ENCODE data around the gene TIA1.
"Not testable (repeated sequence)": the region's sequence is repeated elsewhere in the genome, so short reads cannot be mapped to it uniquely, and the experiment has no call there.

The TIA1 gene

DNA sequence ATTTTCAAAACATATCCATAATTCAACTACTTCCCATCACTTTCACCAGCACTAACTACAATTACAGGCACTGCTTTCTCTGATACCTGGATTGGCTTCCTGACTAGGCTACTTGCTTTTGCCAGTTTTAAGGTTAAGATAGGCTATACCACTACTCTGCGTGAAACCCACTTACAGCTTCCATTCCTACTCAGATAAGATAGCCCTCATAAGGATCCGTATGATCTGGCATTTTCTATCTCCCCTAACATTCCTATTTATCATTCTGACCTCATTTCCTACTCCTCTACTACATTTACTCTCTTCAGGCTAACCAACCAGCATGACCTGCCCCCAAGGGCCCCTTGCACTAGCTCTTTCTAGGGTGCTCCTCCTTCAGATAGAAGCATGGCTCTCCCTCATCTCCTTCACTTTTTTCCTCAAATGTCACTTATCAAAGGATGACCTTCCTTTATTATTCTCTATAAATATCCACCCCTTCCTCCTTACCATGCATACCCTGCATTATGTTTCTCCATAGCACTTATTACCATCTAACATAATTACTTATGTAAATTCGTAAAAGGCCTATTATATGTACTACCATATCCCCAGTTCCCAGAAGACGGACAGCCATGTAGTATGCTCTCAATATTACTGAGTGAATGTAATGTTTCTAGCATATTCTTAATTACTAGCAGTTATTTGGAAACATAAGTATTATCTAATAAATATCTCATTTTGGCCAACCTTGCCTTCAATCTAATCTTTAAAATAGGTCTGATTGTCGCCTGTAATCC is 4.4 kb downstream of the TIA1 start:
- peaks cover 62% of the 10 kb centered on the region for H3K4me1 Mint-ChIP-seq
- peak overlapping the region; percentile 3 to 4 for H3K4me3 Mint-ChIP-seq
- peak overlapping the region in 1 of 2 donors; percentile 1 for H3K27ac Mint-ChIP-seq
- H3K27me3 Mint-ChIP-seq: no peaks in the 10 kb centered on the region
- DNase-seq: no peak
- no peak for ATAC-seq
- H3K9me3 Mint-ChIP-seq: no peaks in the 10 kb centered on the region

DNA sequence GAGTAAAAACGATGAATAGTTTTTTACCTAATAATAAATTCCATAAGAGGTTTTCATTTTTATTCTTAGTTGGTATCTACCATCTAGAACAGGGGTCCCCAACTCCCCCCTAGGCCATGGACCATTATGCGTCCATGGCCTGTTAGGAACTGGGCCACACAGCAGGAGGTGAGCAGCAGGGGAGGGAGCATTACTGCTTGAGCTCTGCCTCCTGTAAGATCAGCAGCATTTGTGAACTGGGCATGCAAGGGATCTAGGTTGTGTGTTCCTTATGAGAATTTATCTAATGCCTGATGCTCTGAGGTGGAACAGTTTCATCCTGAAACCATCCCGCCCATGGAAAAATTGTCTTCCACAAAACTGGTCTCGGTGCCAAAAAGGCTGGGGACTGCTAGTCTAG is 5.9 kb downstream of the TIA1 start:
- Mint-ChIP-seq H3K27me3 (no peaks in the 10 kb centered on the region), H3K4me3 (no peak overlapping the region), H3K9me3 (no peaks in the 10 kb centered on the region), H3K4me1 (peaks cover 57% of the 10 kb centered on the region), H3K27ac (no peak overlapping the region)
- DNase-seq (no peak), ATAC-seq (no peak)

DNA sequence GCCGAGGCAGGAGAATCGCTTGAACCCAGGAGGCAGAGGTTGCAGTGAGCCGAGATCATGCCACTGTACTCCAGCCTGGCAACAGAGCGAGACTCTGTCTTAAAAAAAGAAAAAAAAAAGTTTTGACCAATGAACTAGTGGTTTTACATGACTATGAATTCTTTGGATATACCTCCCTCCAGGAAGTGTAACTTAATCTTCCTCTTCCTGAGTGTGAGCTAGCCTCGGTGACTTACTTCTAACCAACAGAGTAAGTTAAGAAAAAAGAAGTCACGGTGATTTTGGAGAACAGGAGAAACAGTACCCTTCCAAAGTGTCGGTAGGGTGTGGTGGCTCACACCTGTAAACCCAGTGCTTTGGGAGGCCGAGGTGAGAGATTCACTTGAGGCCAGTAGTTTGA is 7.1 kb downstream of the TIA1 start:
- ATAC-seq (no peak), DNase-seq (no peak)
- Mint-ChIP-seq H3K27me3 (no peaks in the 10 kb centered on the region), H3K4me3 (no peak overlapping the region), H3K9me3 (no peaks in the 10 kb centered on the region), H3K27ac (no peak overlapping the region), H3K4me1 (peaks cover 53% of the 10 kb centered on the region)

DNA sequence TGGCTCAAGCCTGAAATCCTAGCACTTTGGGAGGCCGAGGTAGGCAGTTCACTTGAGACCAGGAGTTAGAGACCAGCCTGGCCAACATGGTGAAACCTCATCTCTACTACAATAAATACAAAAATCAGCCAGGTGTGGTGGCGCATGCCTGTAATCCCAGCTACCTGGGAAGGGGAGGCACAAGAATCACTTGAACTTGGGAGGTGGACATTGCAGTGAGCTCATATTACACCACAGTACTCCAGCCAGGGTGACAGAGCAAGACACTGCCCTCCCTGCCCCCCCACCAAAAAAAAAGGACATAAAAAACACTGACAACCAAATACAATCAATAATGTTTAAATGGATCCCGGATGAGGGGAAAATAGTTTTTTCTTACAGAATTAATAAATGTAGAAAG is 7.8 kb downstream of the TIA1 start:
- DNase-seq: no peak
- no peak for ATAC-seq
- Mint-ChIP-seq H3K4me1 (peaks cover 46% of the 10 kb centered on the region), H3K27ac (no peak overlapping the region), H3K9me3 (no peaks in the 10 kb centered on the region), H3K4me3 (no peak overlapping the region), H3K27me3 (no peaks in the 10 kb centered on the region)

DNA sequence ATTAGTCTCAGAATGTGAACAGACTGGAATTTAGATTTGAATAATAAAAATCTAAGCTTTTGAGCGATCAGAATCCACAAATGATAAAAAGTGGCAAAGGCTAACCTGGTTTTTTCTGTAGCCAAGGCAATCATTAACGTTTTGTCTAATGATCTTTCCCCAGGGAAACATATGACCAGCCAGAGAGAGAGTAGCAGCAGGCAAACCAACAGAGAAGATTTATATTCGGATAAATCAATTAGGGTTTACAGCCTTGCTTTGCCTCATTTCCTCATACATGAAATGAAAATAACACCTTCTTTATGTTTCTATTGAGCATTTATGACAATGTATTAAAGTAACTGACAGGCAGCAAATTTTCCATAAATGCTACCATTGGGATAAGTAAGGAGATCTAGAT is 14.5 kb downstream of the TIA1 start:
- H3K4me3 Mint-ChIP-seq: no peak overlapping the region
- ATAC-seq: no peak
- no peaks in the 10 kb centered on the region for H3K4me1 Mint-ChIP-seq
- no peak for DNase-seq
- no peaks in the 10 kb centered on the region for H3K9me3 Mint-ChIP-seq
- H3K27me3 Mint-ChIP-seq: no peaks in the 10 kb centered on the region
- peak overlapping the region in 1 of 2 donors; percentile 7 for H3K27ac Mint-ChIP-seq

DNA sequence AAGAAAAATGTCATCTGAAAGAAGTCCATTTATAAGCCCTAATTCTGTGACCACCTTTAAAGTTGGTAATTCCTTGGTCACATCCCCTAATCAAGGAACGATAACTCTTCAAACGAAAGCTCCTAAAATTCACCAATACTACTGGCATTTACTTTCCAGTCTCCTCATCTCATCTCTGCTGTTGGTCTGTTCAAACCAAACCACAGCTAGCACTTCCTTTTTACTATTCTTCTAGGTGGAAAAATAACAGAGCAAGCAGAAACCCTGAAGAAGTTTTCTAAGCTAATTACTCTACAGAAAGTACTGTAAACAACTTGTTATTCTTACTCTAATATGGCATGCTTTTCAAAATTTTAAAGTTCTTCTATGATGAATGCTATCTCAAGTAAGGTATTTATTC is 21.6 kb downstream of the TIA1 start:
- Mint-ChIP-seq H3K9me3 (no peaks in the 10 kb centered on the region), H3K4me1 (peaks cover 5% of the 10 kb centered on the region), H3K4me3 (no peak overlapping the region), H3K27me3 (no peaks in the 10 kb centered on the region), H3K27ac (no peak overlapping the region)
- ATAC-seq: no peak
- DNase-seq: no peak

DNA sequence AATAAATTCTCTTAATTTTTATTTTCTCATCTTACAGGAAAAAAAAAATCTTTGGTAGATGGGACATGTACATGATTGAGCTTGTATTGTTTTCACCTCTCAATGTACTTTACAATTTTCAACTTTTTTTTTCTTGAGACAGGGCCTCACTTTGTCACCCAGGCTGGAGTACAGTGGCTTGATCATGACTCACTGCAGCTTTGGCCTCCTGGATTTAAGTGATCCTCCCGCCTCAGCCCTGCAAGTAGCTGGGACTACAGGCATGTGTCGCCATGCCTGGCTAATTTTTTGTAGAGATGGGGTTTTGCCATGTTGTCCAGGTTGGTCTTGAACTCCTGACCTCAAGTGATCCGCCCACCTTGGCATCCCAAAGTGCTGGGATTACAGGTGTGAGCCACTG is 25.1 kb downstream of the TIA1 start:
- H3K4me3 Mint-ChIP-seq, H3K27me3 Mint-ChIP-seq, H3K9me3 Mint-ChIP-seq, DNase-seq, H3K27ac Mint-ChIP-seq, ATAC-seq: not testable (repeated sequence)
- H3K4me1 Mint-ChIP-seq: peaks cover 16% of the 10 kb centered on the region

DNA sequence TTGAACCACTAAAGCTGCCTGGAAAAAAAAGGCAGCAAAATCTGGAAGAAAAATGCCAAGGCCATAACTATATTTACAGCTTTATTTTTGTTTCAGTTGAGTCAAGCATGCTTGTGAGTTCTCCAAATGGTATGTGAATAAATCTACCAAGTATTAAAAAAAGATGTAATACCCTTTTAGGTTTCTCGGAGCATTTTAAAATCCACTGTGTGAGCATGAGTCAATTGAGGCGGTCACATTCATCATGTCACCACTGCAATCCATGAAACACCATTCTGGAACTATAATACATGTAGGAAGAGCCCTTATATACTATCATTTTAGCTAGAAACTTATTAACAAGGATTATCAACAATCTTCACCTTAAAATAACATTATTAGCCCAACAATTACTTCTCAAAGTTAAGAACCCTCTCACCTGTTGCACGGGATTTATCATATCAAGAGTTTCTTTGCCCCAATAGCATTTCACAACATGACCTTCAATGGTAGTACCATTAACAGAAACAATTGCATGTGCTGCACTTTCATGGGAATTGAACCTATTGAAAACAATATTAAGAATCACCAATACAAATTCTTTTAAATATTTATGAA is 33.4 kb downstream of the TIA1 start:
- Mint-ChIP-seq H3K27me3 (no peaks in the 10 kb centered on the region), H3K9me3 (no peaks in the 10 kb centered on the region), H3K27ac (no peak overlapping the region), H3K4me1 (peaks cover 25% of the 10 kb centered on the region), H3K4me3 (no peak overlapping the region)
- ATAC-seq: no peak
- no peak for DNase-seq

DNA sequence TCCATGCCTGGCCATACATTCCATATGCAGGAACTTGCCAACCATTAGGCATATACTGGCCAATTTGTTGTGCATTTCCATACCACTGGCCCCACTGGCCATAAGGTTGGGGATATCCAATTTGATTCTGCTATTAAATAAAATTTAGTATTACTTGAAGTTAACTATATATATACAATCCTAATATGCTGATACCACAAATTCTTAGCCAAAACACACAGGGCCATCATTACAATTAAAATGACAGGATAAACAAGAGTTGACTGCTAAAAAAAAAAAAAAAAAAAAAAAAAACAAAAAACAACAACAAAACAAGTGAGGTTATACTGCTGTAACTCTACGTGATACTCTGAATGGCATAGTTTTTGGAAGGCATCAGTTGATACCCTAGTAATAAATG is 34.1 kb downstream of the TIA1 start:
- no peak for DNase-seq
- Mint-ChIP-seq H3K27ac (no peak overlapping the region), H3K27me3 (no peaks in the 10 kb centered on the region), H3K4me3 (no peak overlapping the region), H3K9me3 (no peaks in the 10 kb centered on the region), H3K4me1 (peaks cover 27% of the 10 kb centered on the region)
- ATAC-seq: no peak

DNA sequence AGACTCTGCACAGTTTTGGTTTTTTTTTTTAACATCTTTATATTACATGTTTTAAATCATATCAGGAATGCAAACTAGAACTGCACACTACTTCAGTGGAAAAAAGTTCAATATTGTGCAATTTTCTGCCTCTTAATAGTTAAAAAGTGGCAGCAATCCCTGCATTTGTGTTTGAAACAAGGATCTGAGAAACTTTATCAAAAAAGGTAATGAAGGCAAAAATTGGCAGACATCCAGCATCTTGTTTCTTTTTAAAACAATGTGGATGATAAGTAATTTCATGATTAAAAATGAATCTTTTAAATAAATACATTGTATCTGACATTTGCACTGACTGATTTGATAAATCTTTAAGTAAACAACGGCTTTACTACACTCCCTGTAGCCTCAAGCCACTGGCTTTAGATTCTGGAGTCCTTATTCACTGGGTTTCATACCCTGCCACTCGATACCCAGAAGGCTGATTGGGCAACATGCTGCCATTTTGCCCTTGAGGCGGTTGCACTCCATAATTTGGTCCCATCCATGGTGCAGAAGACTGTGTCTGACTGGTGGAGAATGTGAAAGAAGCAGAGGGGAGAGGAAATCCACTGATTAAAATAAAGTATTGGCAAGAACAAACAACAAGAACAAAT is 36.0 kb downstream of the TIA1 start:
- Mint-ChIP-seq H3K4me1 (peaks cover 10% of the 10 kb centered on the region), H3K9me3 (no peaks in the 10 kb centered on the region), H3K27ac (no peak overlapping the region), H3K4me3 (no peak overlapping the region), H3K27me3 (no peaks in the 10 kb centered on the region)
- DNase-seq: no peak
- no peak for ATAC-seq

DNA sequence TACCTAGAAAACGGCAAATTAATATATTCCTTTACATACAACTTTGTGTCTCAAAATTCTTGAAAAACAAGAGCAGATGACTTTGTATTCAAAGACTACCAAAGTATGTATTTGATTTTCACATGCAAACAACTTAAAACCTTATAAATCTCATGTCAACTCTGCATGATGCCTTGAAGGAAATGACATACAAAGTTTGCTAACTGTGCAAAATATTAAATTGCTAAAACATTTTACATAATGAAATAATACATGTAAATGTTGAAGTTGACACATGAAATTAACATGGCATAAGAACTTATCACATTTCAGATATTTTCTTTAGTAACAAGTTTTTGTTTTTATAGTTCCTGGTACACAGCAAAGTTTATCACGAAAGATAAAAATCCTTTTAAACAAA is 36.8 kb downstream of the TIA1 start:
- DNase-seq (no peak), ATAC-seq (no peak)
- H3K9me3 Mint-ChIP-seq: no peaks in the 10 kb centered on the region
- H3K4me3 Mint-ChIP-seq: no peak overlapping the region
- no peaks in the 10 kb centered on the region for H3K27me3 Mint-ChIP-seq
- no peak overlapping the region for H3K27ac Mint-ChIP-seq
- peaks cover 10% of the 10 kb centered on the region for H3K4me1 Mint-ChIP-seq

DNA sequence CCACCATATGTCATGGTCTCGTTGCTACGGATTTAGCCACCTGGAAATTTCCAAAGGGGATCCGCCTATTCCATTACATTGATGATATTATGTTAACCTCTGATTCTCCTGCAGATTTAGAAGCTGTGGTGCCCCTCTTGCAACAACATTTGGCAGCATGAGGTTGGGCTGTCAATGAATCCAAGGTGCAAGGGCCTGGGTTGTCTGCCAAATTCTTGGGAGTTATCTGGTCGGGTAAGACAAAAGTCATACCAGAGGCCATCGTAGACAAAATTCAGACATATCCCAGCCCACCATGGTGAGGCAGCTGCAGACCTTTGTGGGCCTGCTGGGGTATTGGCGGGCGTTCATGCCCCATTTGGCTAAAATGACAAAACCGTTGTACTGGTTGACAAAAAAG is 44.0 kb downstream of the TIA1 start:
- Mint-ChIP-seq H3K9me3 (no peaks in the 10 kb centered on the region), H3K4me1 (no peaks in the 10 kb centered on the region), H3K27me3 (no peaks in the 10 kb centered on the region), H3K27ac (no peak overlapping the region), H3K4me3 (no peak overlapping the region)
- no peak for ATAC-seq
- no peak for DNase-seq

DNA sequence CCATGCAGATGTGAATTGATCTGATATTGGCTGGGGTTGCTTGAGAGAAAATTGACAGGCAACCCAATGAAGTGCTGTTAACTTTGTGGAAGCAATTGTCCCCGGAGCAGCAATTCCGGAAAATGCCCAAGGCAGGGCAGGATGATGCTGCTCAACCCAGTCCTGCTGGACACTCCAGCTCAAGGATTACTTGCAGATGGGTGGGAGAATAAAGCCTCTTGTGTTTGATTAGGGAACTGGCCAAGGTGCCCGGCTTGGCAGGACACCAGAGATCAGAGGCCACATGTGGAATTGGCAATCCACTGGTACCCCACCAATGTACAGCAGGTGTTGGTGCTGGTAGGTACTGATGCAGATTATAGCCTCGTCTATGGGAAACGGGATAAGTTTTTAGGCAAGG is 45.3 kb downstream of the TIA1 start:
- ATAC-seq: no peak
- Mint-ChIP-seq H3K9me3 (no peaks in the 10 kb centered on the region), H3K4me1 (no peaks in the 10 kb centered on the region), H3K27me3 (no peaks in the 10 kb centered on the region), H3K4me3 (no peak overlapping the region), H3K27ac (no peak overlapping the region)
- DNase-seq: no peak

DNA sequence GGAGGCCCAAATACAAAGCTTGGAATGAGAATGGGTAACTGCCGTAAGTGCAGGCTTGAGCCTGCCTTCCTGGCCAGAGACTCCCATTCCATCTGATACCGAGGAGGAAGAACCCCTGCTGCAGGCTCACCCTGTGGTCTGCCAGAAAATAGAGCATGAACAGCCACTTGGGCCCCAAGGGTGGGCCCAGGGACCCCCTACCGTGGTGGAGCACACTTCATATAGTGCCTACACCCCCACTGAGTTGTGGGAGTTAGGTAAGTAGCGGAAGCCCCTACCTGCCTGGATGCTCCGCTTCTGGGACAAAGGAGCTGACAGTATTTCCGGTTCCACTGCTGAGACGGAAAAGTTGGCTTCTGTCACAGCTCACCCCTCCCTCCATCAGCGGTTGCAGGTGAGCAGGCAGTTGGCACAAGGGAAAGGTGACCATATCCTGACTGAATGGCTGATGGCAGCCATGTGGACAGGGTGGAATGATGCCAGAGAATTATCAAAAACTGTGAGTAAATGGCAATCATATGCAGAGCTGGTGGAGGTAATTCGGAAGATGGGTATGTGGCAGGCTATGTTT is 46.1 kb downstream of the TIA1 start:
- H3K27ac Mint-ChIP-seq: peak overlapping the region in 1 of 2 donors; percentile 87
- DNase-seq (no peak), ATAC-seq (no peak)

DNA sequence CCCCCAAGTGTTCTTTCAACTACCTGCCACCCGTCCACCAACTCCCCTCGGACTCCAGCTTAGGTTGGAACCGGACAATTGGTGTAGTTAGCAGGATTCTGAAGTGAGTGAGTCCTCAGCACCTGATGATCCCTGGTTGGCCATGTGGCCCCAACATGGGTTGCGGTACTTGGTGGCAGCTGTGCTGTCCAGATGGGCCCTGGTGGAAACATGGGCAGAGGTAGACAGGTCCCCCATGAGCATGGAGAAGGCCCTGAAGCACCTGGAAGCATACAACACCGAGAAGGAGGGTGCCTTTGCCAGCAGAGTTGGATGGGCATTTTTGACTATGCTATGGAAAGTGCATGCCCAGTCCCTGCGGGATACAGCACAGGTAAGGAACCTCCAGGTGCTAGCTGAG is 46.6 kb downstream of the TIA1 start:
- Mint-ChIP-seq H3K27me3 (no peaks in the 10 kb centered on the region), H3K27ac (no peak overlapping the region), H3K4me3 (no peak overlapping the region), H3K9me3 (no peaks in the 10 kb centered on the region), H3K4me1 (no peaks in the 10 kb centered on the region)
- DNase-seq (no peak), ATAC-seq (no peak)

More for the DNA sequence above, 46.1 kb downstream of the TIA1 start:
- Mint-ChIP-seq H3K4me3 (no peak overlapping the region), H3K9me3 (no peaks in the 10 kb centered on the region), H3K4me1 (no peaks in the 10 kb centered on the region), H3K27me3 (no peaks in the 10 kb centered on the region)

DNA sequence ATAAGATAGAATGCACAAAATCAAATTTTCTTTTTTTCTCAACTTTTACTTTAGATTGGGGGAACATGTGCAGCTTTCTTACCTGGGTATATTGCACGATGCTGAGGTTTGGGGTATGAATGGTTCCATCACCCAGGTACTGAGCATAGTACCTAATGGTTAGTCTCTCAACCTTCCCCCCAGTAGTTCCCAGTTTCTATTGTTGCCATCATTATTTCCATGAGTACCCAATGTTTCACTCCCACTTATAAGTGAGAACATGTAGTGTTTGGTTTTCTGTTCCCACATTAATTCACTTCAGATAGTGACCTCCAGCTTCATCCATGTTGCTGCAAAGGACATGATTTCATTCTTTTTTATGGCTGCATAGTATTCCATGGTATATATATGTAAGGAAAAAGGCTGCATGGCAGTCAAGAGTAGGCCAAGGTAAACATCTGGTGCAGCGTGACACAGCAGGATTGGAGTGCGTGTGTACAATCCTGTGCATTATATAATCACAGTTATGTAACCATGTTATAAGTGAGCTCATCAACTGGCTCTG is 47.1 kb downstream of the TIA1 start:
- H3K27ac Mint-ChIP-seq: no peak overlapping the region
- no peak for DNase-seq
- H3K4me1 Mint-ChIP-seq: no peaks in the 10 kb centered on the region
- H3K27me3 Mint-ChIP-seq: no peaks in the 10 kb centered on the region
- no peak for ATAC-seq
- no peaks in the 10 kb centered on the region for H3K9me3 Mint-ChIP-seq
- H3K4me3 Mint-ChIP-seq: no peak overlapping the region

Measured in stimulated activated naive CD8-positive, alpha-beta T cell treated with anti-CD3 and anti-CD28 coated beads, Interleukin-15, amount 100 ng/mL, for 72 hours (primary cell).